OCI-LY1 (cell line): ENCODE results near the gene MSH6.

Experiments used
- H2AFZ ChIP-seq: fragments of 200-600 bp; sonication (generic), shearing (Covaris generic); 2 replicates; pipeline ENCODE4 v1.6.0; 2014; ENCODE audit warnings: antibody characterized with exemption, mild to moderate bottlenecking, low read length
- H3F3A ChIP-seq: fragments of 200-600 bp; sonication (generic), shearing (Covaris generic); 2 replicates; pipeline ENCODE4 v1.6.0; 2014; ENCODE audit warnings: mild to moderate bottlenecking, antibody characterized with exemption, low read length, moderate library complexity; ENCODE audit not compliant: insufficient read depth
- H3K27ac ChIP-seq: fragments of 200-600 bp; sonication (generic); 2 replicates; pipeline ENCODE4 v1.5.1; 2014; ENCODE audit warnings: low read length, mixed run types, mild to moderate bottlenecking, low read depth; ENCODE audit not compliant: poor library complexity, severe bottlenecking
- H3K27me3 ChIP-seq: fragments of 200-600 bp; sonication (generic); 2 replicates; pipeline ENCODE4 v1.6.0; 2014; ENCODE audit warnings: antibody characterized with exemption, mild to moderate bottlenecking, low read length, moderate library complexity; ENCODE audit not compliant: insufficient read depth
- H3K36me3 ChIP-seq: fragments of 200-600 bp; sonication (generic); 2 replicates; pipeline ENCODE4 v1.6.1; 2014; ENCODE audit warnings: mild to moderate bottlenecking, antibody characterized with exemption, low read length, moderate library complexity, mixed read lengths; ENCODE audit not compliant: insufficient read depth
- H3K4me1 ChIP-seq: fragments of 200-600 bp; sonication (generic); 2 replicates; pipeline ENCODE4 v1.5.1; 2014; ENCODE audit warnings: mild to moderate bottlenecking, low read length, moderate library complexity; ENCODE audit not compliant: insufficient read depth, severe bottlenecking
- H3K4me2 ChIP-seq: fragments of 200-600 bp; sonication (generic), shearing (Covaris generic); 2 replicates; pipeline ENCODE4 v1.6.1; 2014; ENCODE audit warnings: low read length
- H3K4me3 ChIP-seq: fragments of 200-600 bp; sonication (generic); 2 replicates; pipeline ENCODE4 v1.5.1; 2014; ENCODE audit warnings: low read length, low read depth, mild to moderate bottlenecking, mixed read lengths; ENCODE audit not compliant: poor library complexity, severe bottlenecking
- H3K79me2 ChIP-seq: fragments of 200-600 bp; shearing (Covaris generic); 2 replicates; pipeline ENCODE4 v1.6.1; 2016; ENCODE audit warnings: mixed run types, low read length, mixed read lengths; ENCODE audit not compliant: insufficient read depth
- H3K9ac ChIP-seq: fragments of 200-600 bp; sonication (generic), shearing (Covaris generic); 2 replicates; pipeline ENCODE4 v1.6.1; 2014; ENCODE audit warnings: mild to moderate bottlenecking, low read length, mixed read lengths
- H3K9me2 ChIP-seq: fragments of 200-600 bp; sonication (generic), shearing (Covaris generic); 2 replicates; pipeline ENCODE4 v1.6.1; 2014; ENCODE audit warnings: low read depth, mild to moderate bottlenecking, low read length, mixed read lengths
- H3K9me3 ChIP-seq: fragments of 200-600 bp; shearing (Covaris generic); 2 replicates; pipeline ENCODE4 v1.6.1; 2014; ENCODE audit warnings: low read length, mixed read lengths
- H4K20me1 ChIP-seq: fragments of 200-600 bp; sonication (generic), shearing (Covaris generic); 2 replicates; pipeline ENCODE4 v1.6.0; 2016; ENCODE audit warnings: mild to moderate bottlenecking, low read length; ENCODE audit not compliant: insufficient read depth
- CTCF ChIP-seq: fragments of 200-600 bp; sonication (generic), shearing (Covaris generic); IDR thresholded peaks from 2 replicates; pipeline ENCODE4 v1.5.1; 2017; ENCODE audit warnings: mild to moderate bottlenecking, antibody characterized with exemption, low read length, moderate library complexity, mixed read lengths
- EZH2 ChIP-seq: fragments of 200-600 bp; sonication (generic), shearing (Covaris generic); IDR thresholded peaks from 2 replicates; pipeline ENCODE4 v1.8.0; 2017; ENCODE audit warnings: borderline replicate concordance, mixed run types, mild to moderate bottlenecking, antibody characterized with exemption, low read length, moderate library complexity, mixed read lengths

The MSH6 gene

GRCh38 chr2:47772343-47772742 is 10.6 kb upstream of the MSH6 start:
- Histone ChIP-seq H3K79me2 (no peaks in the 10 kb centered on the region), H3K4me3 (no peak overlapping the region), H2AFZ (no peak overlapping the region), H3K9me3 (no peaks in the 10 kb centered on the region), H3K9ac (no peak overlapping the region), H3K27me3 (no peaks in the 10 kb centered on the region), H3K4me1 (peaks cover 19% of the 10 kb centered on the region), H3K36me3 (peaks cover 10% of the 10 kb centered on the region), H3K9me2 (no peaks in the 10 kb centered on the region), H3K4me2 (no peak overlapping the region), H3F3A (no peaks in the 10 kb centered on the region), H4K20me1 (no peaks in the 10 kb centered on the region), H3K27ac (no peak overlapping the region)
- TF ChIP-seq CTCF, result no peak
- TF ChIP-seq EZH2, result no peak

GRCh38 chr2:47774567-47774966 is 8.4 kb upstream of the MSH6 start:
- TF ChIP-seq CTCF (no peak), EZH2 (no peak)
- Histone ChIP-seq H3F3A (no peaks in the 10 kb centered on the region), H3K9ac (no peak overlapping the region), H3K36me3 (peaks cover 10% of the 10 kb centered on the region), H3K4me2 (no peak overlapping the region), H3K27ac (no peak overlapping the region), H3K4me3 (no peak overlapping the region), H3K79me2 (no peaks in the 10 kb centered on the region), H4K20me1 (no peaks in the 10 kb centered on the region), H2AFZ (no peak overlapping the region), H3K9me2 (no peaks in the 10 kb centered on the region), H3K9me3 (no peaks in the 10 kb centered on the region), H3K4me1 (peaks cover 6% of the 10 kb centered on the region), H3K27me3 (no peaks in the 10 kb centered on the region)

GRCh38 chr2:47777277-47777937 is 5.5 kb upstream of the MSH6 start:
- Histone ChIP-seq H4K20me1 (no peaks in the 10 kb centered on the region), H3K4me1 (peaks cover 22% of the 10 kb centered on the region), H3K4me3 (no peak overlapping the region), H3K79me2 (no peaks in the 10 kb centered on the region), H3K27me3 (no peaks in the 10 kb centered on the region), H3K9me2 (no peaks in the 10 kb centered on the region), H3K27ac (no peak overlapping the region), H3K9me3 (no peaks in the 10 kb centered on the region), H3K4me2 (no peak overlapping the region), H3K9ac (no peak overlapping the region), H2AFZ (no peak overlapping the region), H3K36me3 (no peaks in the 10 kb centered on the region), H3F3A (no peaks in the 10 kb centered on the region)
- no peak for TF ChIP-seq CTCF
- no peak for TF ChIP-seq EZH2
